ENCODE measurements around the gene GPC5. TPM values are rescaled to one million over a fixed set of nuclear protein-coding genes. Genes with fewer than 3 reads are reported as not detected.

GPC5 gene
- polyA plus RNA-seq, 2 of the 4 experiments (the other 2 are of a cell fraction), result not detected

GRCh38 chr13:91891141-91891540 lies 492.7 kb downstream of the GPC5 start:
- no peaks in the 10 kb centered on the region for H3K9me3 ChIP-seq
- ChIA-PET CTCF (no interaction called here), POLR2A (no interaction called here)
- no peak overlapping the region for H3K27ac ChIP-seq
- no peak overlapping the region for H3K4me3 ChIP-seq
- no peak for ATAC-seq
- no peak for DNase-seq (ENCODE audit: low read depth in 1 of 2, low spot score in 1 of 2)
- no peak for TF ChIP-seq CHD4 (IDR thresholded peaks at IDR 0.05; ENCODE audit: borderline replicate concordance)
- no peak for TF ChIP-seq JUNB (IDR thresholded peaks at IDR 0.05)
- no peak for TF ChIP-seq SMC3 (IDR thresholded peaks at IDR 0.05)
- TF ChIP-seq NFE2L2 (conservative IDR thresholded peaks at IDR 0.05; ENCODE audit: low read length), result no peak
- TF ChIP-seq NR3C1 (IDR thresholded peaks at IDR 0.05), result no peak
- TF ChIP-seq CTCF (IDR thresholded peaks at IDR 0.05), result no peak
- TF ChIP-seq JUN (IDR thresholded peaks at IDR 0.05), result no peak
- TF ChIP-seq BHLHE40 (IDR thresholded peaks at IDR 0.05; ENCODE audit: low read depth, low read length), result no peak
- no peak for TF ChIP-seq E2F6 (IDR thresholded peaks at IDR 0.05; ENCODE audit: borderline replicate concordance, low read depth)
- TF ChIP-seq HEYL (CRISPR knock-in tag; IDR thresholded peaks at IDR 0.05), result no peak
- no peak for TF ChIP-seq MYC (IDR thresholded peaks at IDR 0.05; ENCODE audit: borderline replicate concordance, low read length)
- TF ChIP-seq KDM1A (IDR thresholded peaks at IDR 0.05; ENCODE audit: low read depth), result no peak
- no peak for TF ChIP-seq ZNF302 (CRISPR knock-in tag; IDR thresholded peaks at IDR 0.05)
- TF ChIP-seq HOXB13 (CRISPR knock-in tag; IDR thresholded peaks at IDR 0.05; ENCODE audit: low read depth), result no peak
- TF ChIP-seq PHF8 (IDR thresholded peaks at IDR 0.05; ENCODE audit: borderline replicate concordance, low read depth), result no peak
- no peaks in the 10 kb centered on the region for H3K4me1 ChIP-seq
- no peak overlapping the region for H3K4me2 ChIP-seq
- WGBS (ENCODE audit: missing lambda C conversion rate), result 5% methylated on average over 3 of the region's 3 CpGs
- FAIRE-seq, result no peak

GRCh38 chr13:91893040-91893439 lies 494.6 kb downstream of the GPC5 start:
- ATAC-seq (no peak), FAIRE-seq (no peak), DNase-seq (ENCODE audit: low read depth in 1 of 2, low spot score in 1 of 2) (no peak)
- CTCF ChIA-PET, result no interaction called here
- Histone ChIP-seq H3K4me2 (no peak overlapping the region), H3K9me3 (no peaks in the 10 kb centered on the region), H3K4me1 (no peaks in the 10 kb centered on the region), H3K4me3 (no peak overlapping the region), H3K27ac (no peak overlapping the region)
- TF ChIP-seq MYC (IDR thresholded peaks at IDR 0.05; ENCODE audit: borderline replicate concordance, low read length) (no peak), HDAC2 (IDR thresholded peaks at IDR 0.05) (no peak), NPAS2 (CRISPR knock-in tag; IDR thresholded peaks at IDR 0.05; ENCODE audit: borderline replicate concordance) (no peak), RFX5 (IDR thresholded peaks at IDR 0.05) (no peak), PBX3 (IDR thresholded peaks at IDR 0.05) (no peak), MAX (IDR thresholded peaks at IDR 0.05) (no peak), RAD21 (conservative IDR thresholded peaks at IDR 0.05 in 1 of 2, IDR thresholded peaks at IDR 0.05 in 1 of 2) (no peak), JUNB (IDR thresholded peaks at IDR 0.05) (no peak), MAZ (IDR thresholded peaks at IDR 0.05; ENCODE audit: borderline replicate concordance, low read depth, low read length) (no peak), ESRRA (IDR thresholded peaks at IDR 0.05; ENCODE audit: borderline replicate concordance, low read length) (no peak), E2F6 (IDR thresholded peaks at IDR 0.05; ENCODE audit: borderline replicate concordance, low read depth) (no peak), ZSCAN20 (CRISPR knock-in tag; IDR thresholded peaks at IDR 0.05) (no peak), MAFK (IDR thresholded peaks at IDR 0.05; ENCODE audit: partially characterized antibody) (no peak), HOXB13 (CRISPR knock-in tag; IDR thresholded peaks at IDR 0.05; ENCODE audit: low read depth) (no peak), REST (IDR thresholded peaks at IDR 0.05) (no peak), ZFP36 (IDR thresholded peaks at IDR 0.05; ENCODE audit: borderline replicate concordance, partially characterized antibody) (no peak), BCL3 (IDR thresholded peaks at IDR 0.05) (no peak), CEBPB (IDR thresholded peaks at IDR 0.05) (no peak), PHF8 (IDR thresholded peaks at IDR 0.05; ENCODE audit: borderline replicate concordance, low read depth) (no peak), KDM5A (IDR thresholded peaks at IDR 0.05) (no peak)
- WGBS (ENCODE audit: missing lambda C conversion rate), result 24% methylated on average over 2 of the region's 2 CpGs
- POLR2A ChIA-PET, result no interaction called here

All from A549 (cell line).